Measurements from ENCODE around the gene LMNB1. TPM values are rescaled to one million over a fixed set of nuclear protein-coding genes. Genes with fewer than 3 reads are reported as not detected.
A peak's percentile ranks its signal among the peaks of the same experiment; 100 is the strongest.

LMNB1 gene
- total RNA-seq, 1 donor from 2014 or later = 69.8 TPM

DNA sequence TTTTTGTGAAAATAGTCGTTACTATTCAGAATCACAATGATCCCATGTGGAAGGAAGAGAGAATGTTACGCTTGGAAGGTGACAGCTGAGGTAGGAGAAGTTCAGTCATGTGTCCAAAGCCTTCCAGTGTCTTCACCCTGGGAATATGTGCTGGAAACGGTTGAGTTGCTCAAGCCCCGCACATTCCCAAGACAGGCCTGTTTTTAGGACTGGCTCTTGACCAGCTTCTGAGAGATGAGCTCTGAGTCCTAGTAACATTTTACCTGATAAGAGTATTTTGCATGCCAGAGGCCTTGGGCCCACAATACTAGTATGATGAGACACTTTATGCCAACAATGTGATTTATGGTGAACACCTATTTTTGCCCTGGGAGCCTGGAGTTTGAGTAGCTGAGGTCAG lies 101.7 kb downstream of the LMNB1 start:
- Mint-ChIP-seq H3K27me3 (ENCODE audit: unreplicated experiment) (no peaks in the 10 kb centered on the region), H3K4me3 (ENCODE audit: unreplicated experiment) (no peak overlapping the region), H3K27ac (ENCODE audit: unreplicated experiment) (no peak overlapping the region), H3K36me3 (ENCODE audit: low read depth, unreplicated experiment) (peaks cover 23% of the 10 kb centered on the region), H3K4me1 (ENCODE audit: unreplicated experiment) (peaks cover 34% of the 10 kb centered on the region), H3K9me3 (ENCODE audit: unreplicated experiment) (no peaks in the 10 kb centered on the region)
- TF ChIP-seq, protein P1, sequence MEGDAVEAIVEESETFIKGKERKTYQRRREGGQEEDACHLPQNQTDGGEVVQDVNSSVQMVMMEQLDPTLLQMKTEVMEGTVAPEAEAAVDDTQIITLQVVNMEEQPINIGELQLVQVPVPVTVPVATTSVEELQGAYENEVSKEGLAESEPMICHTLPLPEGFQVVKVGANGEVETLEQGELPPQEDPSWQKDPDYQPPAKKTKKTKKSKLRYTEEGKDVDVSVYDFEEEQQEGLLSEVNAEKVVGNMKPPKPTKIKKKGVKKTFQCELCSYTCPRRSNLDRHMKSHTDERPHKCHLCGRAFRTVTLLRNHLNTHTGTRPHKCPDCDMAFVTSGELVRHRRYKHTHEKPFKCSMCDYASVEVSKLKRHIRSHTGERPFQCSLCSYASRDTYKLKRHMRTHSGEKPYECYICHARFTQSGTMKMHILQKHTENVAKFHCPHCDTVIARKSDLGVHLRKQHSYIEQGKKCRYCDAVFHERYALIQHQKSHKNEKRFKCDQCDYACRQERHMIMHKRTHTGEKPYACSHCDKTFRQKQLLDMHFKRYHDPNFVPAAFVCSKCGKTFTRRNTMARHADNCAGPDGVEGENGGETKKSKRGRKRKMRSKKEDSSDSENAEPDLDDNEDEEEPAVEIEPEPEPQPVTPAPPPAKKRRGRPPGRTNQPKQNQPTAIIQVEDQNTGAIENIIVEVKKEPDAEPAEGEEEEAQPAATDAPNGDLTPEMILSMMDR (IDR thresholded peaks at IDR 0.05; ENCODE audit: unreplicated experiment) = no peak
- DNase-seq (ENCODE audit: low spot score) = no peak

- no peak overlapping the region for H3K4me3 Mint-ChIP-seq (ENCODE audit: unreplicated experiment)
- H3K27me3 Mint-ChIP-seq (ENCODE audit: unreplicated experiment) = peaks cover 5% of the 10 kb centered on the region
- H3K4me1 Mint-ChIP-seq (ENCODE audit: unreplicated experiment) = peaks cover 15% of the 10 kb centered on the region
- no peaks in the 10 kb centered on the region for H3K9me3 Mint-ChIP-seq (ENCODE audit: unreplicated experiment)
- H3K36me3 Mint-ChIP-seq (ENCODE audit: low read depth, unreplicated experiment) = peaks cover 21% of the 10 kb centered on the region
- H3K27ac Mint-ChIP-seq (ENCODE audit: unreplicated experiment) = no peak overlapping the region
- TF ChIP-seq, protein P1 (IDR thresholded peaks at IDR 0.05; ENCODE audit: unreplicated experiment) = no peak
- DNase-seq (ENCODE audit: low spot score) = no peak
Measured at GRCh38 chr5:126881821-126882600, 105.1 kb downstream of the LMNB1 start.

DNA sequence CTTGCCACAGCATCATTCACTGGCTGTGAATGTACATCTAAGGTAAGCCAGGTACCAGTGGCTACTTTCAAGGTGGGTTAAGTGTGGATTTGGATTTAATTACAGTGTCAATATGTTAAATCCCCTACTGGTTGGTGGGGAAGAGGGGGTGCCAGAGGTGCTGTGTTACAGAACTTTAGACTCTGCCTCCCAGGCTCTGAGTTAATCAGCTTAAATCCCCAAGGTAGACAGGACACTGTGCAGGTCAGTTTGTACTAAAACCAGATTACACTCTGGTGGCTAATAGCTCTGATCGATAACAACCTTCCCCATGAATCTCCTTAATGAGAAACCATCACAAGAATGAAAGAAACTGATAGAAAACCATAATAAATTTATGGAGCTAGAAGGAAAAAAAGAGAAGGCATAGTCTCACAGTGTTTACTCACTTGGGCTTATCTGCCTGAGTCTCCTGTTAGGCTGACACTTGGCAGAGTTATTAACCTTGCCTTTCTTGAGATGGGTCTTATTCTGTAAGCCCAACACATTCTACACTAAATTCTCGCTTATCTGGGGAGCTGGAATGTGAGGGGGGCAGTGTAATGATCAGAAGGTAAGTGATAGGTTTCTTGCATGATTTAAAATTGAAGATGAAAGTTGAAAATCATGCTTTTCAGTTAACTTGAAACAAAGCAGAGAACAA lies 106.8 kb downstream of the LMNB1 start:
- H3K27me3 Mint-ChIP-seq (ENCODE audit: unreplicated experiment) = peaks cover 8% of the 10 kb centered on the region
- no peak for DNase-seq (ENCODE audit: low spot score)
- H3K4me3 Mint-ChIP-seq (ENCODE audit: unreplicated experiment) = no peak overlapping the region
- TF ChIP-seq, protein P1 (IDR thresholded peaks at IDR 0.05; ENCODE audit: unreplicated experiment) = no peak
- peaks cover 20% of the 10 kb centered on the region for H3K36me3 Mint-ChIP-seq (ENCODE audit: low read depth, unreplicated experiment)
- H3K9me3 Mint-ChIP-seq (ENCODE audit: unreplicated experiment) = no peaks in the 10 kb centered on the region
- H3K27ac Mint-ChIP-seq (ENCODE audit: unreplicated experiment) = no peak overlapping the region
- H3K4me1 Mint-ChIP-seq (ENCODE audit: unreplicated experiment) = peaks cover 3% of the 10 kb centered on the region

GRCh38 chr5:126884269-126884819 lies 107.4 kb downstream of the LMNB1 start:
- Mint-ChIP-seq H3K36me3 (ENCODE audit: low read depth, unreplicated experiment) (peaks cover 16% of the 10 kb centered on the region), H3K27me3 (ENCODE audit: unreplicated experiment) (peaks cover 8% of the 10 kb centered on the region), H3K4me3 (ENCODE audit: unreplicated experiment) (no peak overlapping the region), H3K9me3 (ENCODE audit: unreplicated experiment) (no peaks in the 10 kb centered on the region), H3K27ac (ENCODE audit: unreplicated experiment) (peak overlapping the region; percentile 53), H3K4me1 (ENCODE audit: unreplicated experiment) (no peaks in the 10 kb centered on the region)
- no peak for DNase-seq (ENCODE audit: low spot score)
- TF ChIP-seq, protein P1 (IDR thresholded peaks at IDR 0.05; ENCODE audit: unreplicated experiment) = no peak

Other genes starting within 250 kb of the LMNB1 start
- gene ALDH7A1, start 181.9 kb upstream of the LMNB1 start, total RNA-seq (ENCODE audit: unreplicated experiment) = 76.6 TPM
- 33.4 TPM for gene PHAX, start 176.2 kb upstream of the LMNB1 start, total RNA-seq (ENCODE audit: unreplicated experiment)

Data from endothelial cell (in vitro differentiated cells).